ENCODE results near the gene TMEM11. TPM values are rescaled to one million over a fixed set of nuclear protein-coding genes. Genes with fewer than 3 reads are reported as not detected.
A peak's percentile ranks its signal among the peaks of the same experiment; 100 is the strongest.

Gene TMEM11
- total RNA-seq, 1 experiment from 2014 or later, result 32.5 TPM

GRCh38 chr17:21198411-21198810 lies 15.6 kb downstream of the TMEM11 start:
- H3K79me2 ChIP-seq (ENCODE audit: insufficient read depth, low read length), result peaks cover 17% of the 10 kb centered on the region; the same call in 1 of the 2 replicates
- TF ChIP-seq CTCF (conservative IDR thresholded peaks at IDR 0.05), result no peak
- H3K79me1 ChIP-seq (ENCODE audit: insufficient read depth, low read depth, low read length, poor library complexity, severe bottlenecking), result peaks cover 7% of the 10 kb centered on the region
- no peak overlapping the region for H3K4me2 ChIP-seq (ENCODE audit: insufficient read depth, insufficient read length, low read length)
- no peak overlapping the region for H2BK20ac ChIP-seq (ENCODE audit: low read depth, low read length, poor library complexity, severe bottlenecking)
- no peak overlapping the region for H2BK120ac ChIP-seq (ENCODE audit: low read depth, low read length, poor library complexity, severe bottlenecking)
- no peak overlapping the region for H4K5ac ChIP-seq (ENCODE audit: insufficient read length, low read depth, low read length)
- H2BK15ac ChIP-seq (ENCODE audit: low read depth, low read length), result no peak overlapping the region
- H3K9ac ChIP-seq (ENCODE audit: extremely low read depth, insufficient read length, low read length), result no peak overlapping the region
- H3K4ac ChIP-seq (ENCODE audit: low read depth, low read length), result no peak overlapping the region
- Mint-ChIP-seq H3K9me3 (no peaks in the 10 kb centered on the region), H3K36me3 (ENCODE audit: insufficient read depth in 1 of 3, low read depth in 3 of 3) (peaks cover 24 to 37% (median 26%) of the 10 kb centered on the region in 3 experiments), H3K27ac (peak overlapping the region in 2 of 3 experiments; percentile 40 to 65; a peak in 4 of 7 replicates), H3K4me1 (peaks cover 32 to 40% of the 10 kb centered on the region in 2 experiments), H3K27me3 (ENCODE audit: low read depth) (no peaks in the 10 kb centered on the region), H3K4me3 (0 out of 5 replicates have a peak overlapping the region, but pooled peaks of 1 of the 2 experiments have one; percentile 14)
- no peaks in the 10 kb centered on the region for H4K20me1 ChIP-seq (ENCODE audit: control insufficient read depth, insufficient read depth, insufficient read length)
- H3K4me1 ChIP-seq (ENCODE audit: insufficient read depth, low read length), result peaks cover 13% of the 10 kb centered on the region; the same call in 1 of the 2 replicates
- H3T11ph ChIP-seq (ENCODE audit: low read length), result no peak overlapping the region
- H3K14ac ChIP-seq (ENCODE audit: insufficient read depth, low read length), result no peak overlapping the region
- H2BK5ac ChIP-seq (ENCODE audit: insufficient read length, low read length), result no peak overlapping the region
- no peaks in the 10 kb centered on the region for H3K9me3 ChIP-seq (ENCODE audit: control insufficient read depth, low read depth, low read length)
- H3K27ac ChIP-seq (ENCODE audit: insufficient read length, low read depth, low read length), result no peak overlapping the region
- H3K23ac ChIP-seq (ENCODE audit: insufficient read length, low read depth, low read length), result no peak overlapping the region
- no peak overlapping the region for H2AFZ ChIP-seq (ENCODE audit: low read length)
- no peaks in the 10 kb centered on the region for H3K23me2 ChIP-seq (ENCODE audit: insufficient read length, low read depth, low read length, poor library complexity, severe bottlenecking)
- no peak overlapping the region for H4K8ac ChIP-seq (replicated peaks; ENCODE audit: insufficient read length, low read depth, low read length)
- H3K56ac ChIP-seq (ENCODE audit: insufficient read length, low read depth, low read length), result no peak overlapping the region
- no peak overlapping the region for H4K91ac ChIP-seq (ENCODE audit: insufficient read length, low read depth, low read length)
- no CpG with 5 or more reads among the region's 20 CpGs for WGBS (ENCODE audit: extremely low coverage, insufficient read length, low lambda C conversion rate)
- no peak overlapping the region for H2AK5ac ChIP-seq (ENCODE audit: insufficient read length, low read length)
- DNase-seq, result no peak
- no peak overlapping the region for H2BK12ac ChIP-seq (ENCODE audit: insufficient read length, low read depth, low read length)
- H3K18ac ChIP-seq (ENCODE audit: insufficient read length, low read depth, low read length), result no peak overlapping the region
- H3K27me3 ChIP-seq (ENCODE audit: insufficient read depth, low read length), result no peaks in the 10 kb centered on the region
